Lower leg skin (tissue), 4 donors: ENCODE data around the gene MRPS2. TPM values are rescaled to one million over a fixed set of nuclear protein-coding genes. Genes with fewer than 3 reads are reported as not detected.

Source experiments
- DNase-seq, 2 donors: peaks; one replicate each; pipeline ENCODE4 v3.0.0-alpha.2; 2019; ENCODE audit warnings: low spot score in 2 of 2
- H3K4me3 ChIP-seq: fragments of 200-600 bp; sonication (generic); 2 replicates; pipeline ENCODE4 v1.5.1; 2017; ENCODE audit warnings: mild to moderate bottlenecking, low read depth; ENCODE audit not compliant: poor library complexity, severe bottlenecking
- CTCF ChIP-seq, 3 donors: fragments of 450-650 bp; IDR thresholded peaks; one replicate each; pipeline ENCODE4 v1.5.1; 2016; ENCODE audit warnings: antibody characterized with exemption in 3 of 3, mild to moderate bottlenecking in 3 of 3, moderate library complexity in 2 of 3
- POLR2A ChIP-seq, 2 donors: fragments of 450-650 bp; IDR thresholded peaks; one replicate each; pipeline ENCODE4 v1.6.1; 2016 to 2017; ENCODE audit warnings: antibody characterized with exemption in 2 of 2, mild to moderate bottlenecking in 1 of 2, moderate library complexity in 1 of 2
- WGBS, 2 donors: methylation state at CpG; one replicate each; pipeline ENCODE4 v1.1.5; 2018; 5-methylcytosine and 5-hydroxymethylcytosine counted together
- intact Hi-C: fragments of 100-400 bp; cut with DNase I; formaldehyde crosslinking; loops from one replicate; pipeline ENCODE4 v1.15.0; 2023; ENCODE audit warnings: low total_unique reads
- total RNA-seq, 4 donors: library from RNA; depleted of rRNA; stranded (reverse); fragments of >200 nt; gene quantifications; one replicate each; pipeline ENCODE4 v1.1.0, GENCODE V29; 2016

MRPS2 gene
- total RNA-seq, 4 donors from 2014 or later, result 41.3 to 61.6 (median 49.7) TPM

GRCh38 chr9:135494791-135495559 lies 5.5 kb upstream of the MRPS2 start:
- H3K4me3 ChIP-seq, result no peak overlapping the region
- no peak for DNase-seq
- TF ChIP-seq POLR2A (IDR thresholded peaks at IDR 0.05), result no peak
- no peak for TF ChIP-seq CTCF (IDR thresholded peaks at IDR 0.05)
- WGBS, 2 donors, result 83 to 90% methylated on average over 30 of the region's 30 CpGs
- intact Hi-C loops, result no loop called here

GRCh38 chr9:135498381-135499126 lies 1.9 kb upstream of the MRPS2 start:
- no peak for DNase-seq
- intact Hi-C loops, result no loop called here
- TF ChIP-seq CTCF (IDR thresholded peaks at IDR 0.05) (no peak), POLR2A (IDR thresholded peaks at IDR 0.05) (no peak)
- H3K4me3 ChIP-seq, result no peak overlapping the region
- WGBS, 2 donors, result 77 to 82% methylated on average over 15 of the region's 15 CpGs

- WGBS, 2 donors, result 1 to 4% methylated on average over 14 to 58 of the region's 58 CpGs
- H3K4me3 ChIP-seq, result peak overlapping the region; percentile 81
- TF ChIP-seq CTCF (IDR thresholded peaks at IDR 0.05), result no peak
- TF ChIP-seq POLR2A (IDR thresholded peaks at IDR 0.05), result no peak
- peak; percentile 90 to 99 for DNase-seq
- intact Hi-C loops, result no loop called here
Observed at GRCh38 chr9:135499326-135500070, 984 bp upstream of the MRPS2 start.

- peak overlapping the region; percentile 81 for H3K4me3 ChIP-seq
- TF ChIP-seq POLR2A (IDR thresholded peaks at IDR 0.05) (no peak), CTCF (IDR thresholded peaks at IDR 0.05) (no peak)
- intact Hi-C loops, result no loop called here
- DNase-seq, result no peak
- 0% methylated on average over 10 to 25 of the region's 29 CpGs for WGBS, 2 donors
Observed at GRCh38 chr9:135500071-135500524, 384 bp upstream of the MRPS2 start.

GRCh38 chr9:135501261-135502167 lies 1.0 kb downstream of the MRPS2 start:
- DNase-seq, result peak in 1 of 2 donors; percentile 30
- no peak for TF ChIP-seq POLR2A (IDR thresholded peaks at IDR 0.05)
- no peak for TF ChIP-seq CTCF (IDR thresholded peaks at IDR 0.05)
- intact Hi-C loops, result no loop called here
- 39 to 58% methylated on average over 31 to 37 of the region's 38 CpGs for WGBS, 2 donors
- peak overlapping the region; percentile 81 for H3K4me3 ChIP-seq
